K562 (cell line): ENCODE results near the gene C1QTNF5. TPM values are rescaled to one million over a fixed set of nuclear protein-coding genes. Genes with fewer than 3 reads are reported as not detected.
A peak's percentile ranks its signal among the peaks of the same experiment; 100 is the strongest.

Experiments
- ATAC-seq: fragments of 200-7000 bp; cut with Tn5 transposase; 3 replicates; pipeline ENCODE4 v1.9.1; 2020; ENCODE audit warnings: moderate library complexity
- BruUV-seq: library from RNA; stranded (reverse); fragments of 400-500 nt; replicated peaks from 2 replicates; lab custom pipeline; 2021; lab: Mats Ljungman, UMichigan
- CTCF ChIA-PET: fragments of 300-600 bp; formaldehyde crosslinking; extraction: SDS; loops from one replicate; lab custom pipeline; 2021; ENCODE audit warnings: low intra/inter-chr PET ratio; lab: Yijun Ruan, JAX
- POLR2A ChIA-PET: fragments of 300-600, 350-650 bp; sonication (Branson Sonifier 250); formaldehyde crosslinking; extraction: SDS; loops from one replicate; lab custom pipeline; 2021; ENCODE audit warnings: antibody characterized with exemption, inconsistent platforms; lab: Yijun Ruan, JAX
- DNase-seq, 4 experiments: peaks; one replicate each; pipeline versions ENCODE4 v3.0.0 to v3.0.0-alpha.2; 2011 to 2018; ENCODE audit warnings: low spot score in 3 of 4, mixed read lengths in 3 of 4; ENCODE audit errors: extremely low read depth in 1 of 4
- FAIRE-seq: peaks from 2 replicates; lab custom pipeline; 2011; peaks lifted over from hg19 to GRCh38; lab: Jason Lieb, UNC
- H2AFZ ChIP-seq: 2 replicates; pipeline ENCODE4 v1.6.0; 2011; ENCODE audit warnings: low read depth, low read length, control low read depth, inconsistent platforms
- H3K27ac ChIP-seq: fragments of 200-600 bp; 3 replicates; pipeline ENCODE4 v1.8.0; 2011; ENCODE audit warnings: low read depth, mild to moderate bottlenecking, control low read depth, inconsistent platforms, low read length, moderate library complexity, mixed read lengths; ENCODE audit errors: extremely low read depth
- H3K27me3 ChIP-seq, 2 experiments: fragments of 300-600 bp in 1 of 2; 2 replicates in 1 of 2; 3 replicates in 1 of 2; pipeline versions ENCODE4 v1.6.0 to v1.8.0; 2011; ENCODE audit warnings: inconsistent platforms in 2 of 2, low read length in 2 of 2, mild to moderate bottlenecking in 1 of 2, mixed read lengths in 1 of 2, moderate library complexity in 1 of 2; ENCODE audit not compliant: control insufficient read depth in 2 of 2, insufficient read depth in 2 of 2
- H3K36me3 ChIP-seq: fragments of 300-600 bp; 3 replicates; pipeline ENCODE4 v1.8.0; 2011; ENCODE audit warnings: mild to moderate bottlenecking, low read length, inconsistent platforms; ENCODE audit not compliant: control insufficient read depth, insufficient read depth
- H3K4me1 ChIP-seq, 2 experiments: fragments of 200-600 bp in 1 of 2; replicated peaks in 1 of 2; 2 replicates in 1 of 2; 3 replicates in 1 of 2; pipeline versions ENCODE4 v1.5.1 to v1.8.0; 2011; ENCODE audit warnings: inconsistent platforms in 2 of 2, low read length in 2 of 2, mild to moderate bottlenecking in 1 of 2, mixed read lengths in 1 of 2, moderate library complexity in 1 of 2; ENCODE audit not compliant: control insufficient read depth in 2 of 2, insufficient read depth in 2 of 2
- H3K4me2 ChIP-seq: 2 replicates; pipeline ENCODE4 v1.6.1; 2011; ENCODE audit warnings: low read length, control low read depth, inconsistent platforms, mixed read lengths; ENCODE audit not compliant: insufficient read depth
- H3K4me3 ChIP-seq: fragments of 200-600 bp; sonication (generic), shearing (Covaris generic); 2 replicates; pipeline ENCODE4 v1.5.1; 2016; ENCODE audit warnings: control low read depth, inconsistent platforms
- H3K79me2 ChIP-seq: fragments of 200-600 bp; 3 replicates; pipeline ENCODE4 v1.8.0; 2011; ENCODE audit warnings: low read length, inconsistent platforms; ENCODE audit not compliant: control insufficient read depth, insufficient read depth
- H3K9ac ChIP-seq, 2 experiments: 2 replicates each; pipeline versions ENCODE4 v1.6.0 to v1.6.1; 2011; ENCODE audit warnings: low read depth in 2 of 2, low read length in 2 of 2, control low read depth in 1 of 2, inconsistent platforms in 1 of 2, mild to moderate bottlenecking in 1 of 2, mixed read lengths in 1 of 2; ENCODE audit not compliant: insufficient read depth in 1 of 2
- H3K9me1 ChIP-seq: one replicate; pipeline ENCODE4 v1.6.0; 2011; ENCODE audit warnings: inconsistent platforms, mild to moderate bottlenecking, low read length, moderate library complexity; ENCODE audit not compliant: control insufficient read depth, insufficient read depth
- H3K9me3 ChIP-seq: replicated peaks from 2 replicates; pipeline ENCODE4 v1.5.1; 2011; ENCODE audit warnings: low read depth, low read length, inconsistent platforms; ENCODE audit not compliant: control insufficient read depth, insufficient read depth
- H4K20me1 ChIP-seq: replicated peaks from 2 replicates; pipeline ENCODE4 v1.6.1; 2011; ENCODE audit warnings: low read length, inconsistent platforms, mixed read lengths; ENCODE audit not compliant: control insufficient read depth, insufficient read depth
- CEBPB ChIP-seq: fragments of 450-650 bp; IDR thresholded peaks from 2 replicates; pipeline ENCODE4 v1.6.1; 2016; ENCODE audit warnings: missing genetic modification characterization, missing compliant biosample characterization
- CEBPG ChIP-seq, 3 experiments: fragments of 200-800 bp in 1 of 3; sonication (Bioruptor generic) in 1 of 3; sonication (generic) in 1 of 3; formaldehyde crosslinking in 1 of 3; IDR thresholded peaks in 2 of 3; conservative IDR thresholded peaks in 1 of 3; 2 replicates each; pipeline versions ENCODE4 v1.6.1 to v1.8.0; 2016 to 2022; ENCODE audit warnings: missing compliant biosample characterization in 2 of 3, missing genetic modification characterization in 2 of 3, mild to moderate bottlenecking in 1 of 3, missing genetic modification reagents in 1 of 3
- DNMT1 ChIP-seq: fragments of 450-650 bp; IDR thresholded peaks from 2 replicates; pipeline ENCODE4 v1.6.1; 2016; ENCODE audit warnings: antibody characterized with exemption, mild to moderate bottlenecking
- ZEB2 ChIP-seq: fragments of 450-650 bp; IDR thresholded peaks from 2 replicates; pipeline ENCODE4 v1.6.1; 2016
- ZNF584 ChIP-seq: fragments of 200-800 bp; sonication (Bioruptor generic); IDR thresholded peaks from 2 replicates; pipeline ENCODE4 v1.6.1; 2016; ENCODE audit warnings: low read depth, mild to moderate bottlenecking, missing genetic modification characterization, missing compliant biosample characterization
- WGBS: fragments of 100-300 bp; shearing (Covaris generic); methylation state at CpG from one replicate; pipeline ENCODE4 v1.1.6; 2016; ENCODE audit warnings: low coverage, mixed read lengths; ENCODE audit not compliant: insufficient coverage; ENCODE audit errors: missing lambda C conversion rate; 5-methylcytosine and 5-hydroxymethylcytosine counted together
- in situ Hi-C: fragments of 300-500 bp; cut with MboI; formaldehyde crosslinking; loops from 4 replicates; pipeline ENCODE4 v1.15.0; 2018; ENCODE audit warnings: inconsistent platforms, mixed read lengths
- intact Hi-C: fragments of 100-400 bp; cut with micrococcal nuclease; formaldehyde crosslinking; loops from 2 replicates; pipeline ENCODE4 v1.14.2; 2022
- polyA plus RNA-seq, 8 experiments: library from polyadenylated mRNA; depleted of rRNA in 4 of 8; stranded (reverse) in 5 of 8; unstranded in 3 of 8; fragments of >200 nt; fragmentation: Nextera tagmentation in 2 of 8; fragmentation: Illumina TruSeq in 1 of 8; extraction: Ambion mirVana in 2 of 8; extraction: Trizol in 1 of 8; gene quantifications; 2 replicates each; pipeline versions ENCODE4 v1.2.1 to v1.2.3, GENCODE V29; 2011 to 2014; ENCODE audit warnings: inconsistent platforms in 1 of 8, missing spikeins in 1 of 8
- total RNA-seq, 7 experiments: library from RNA; depleted of rRNA in 6 of 7; stranded (reverse); fragments of >200 nt in 6 of 7; fragmentation: Illumina TruSeq in 2 of 7; extraction: Trizol in 2 of 7; gene quantifications; 2 replicates each; pipeline versions ENCODE4 v1.2.1 to v1.2.3, GENCODE V29; 2011 to 2021; ENCODE audit warnings: low replicate concordance in 1 of 7

Gene C1QTNF5
- total and polyA plus RNA-seq, 9 of the 15 experiments (the other 6 are each of a cell fraction or from before 2014, with no cell fraction given), result 0.07 to 0.76 (median 0.24) TPM; not detected in 1

DNA sequence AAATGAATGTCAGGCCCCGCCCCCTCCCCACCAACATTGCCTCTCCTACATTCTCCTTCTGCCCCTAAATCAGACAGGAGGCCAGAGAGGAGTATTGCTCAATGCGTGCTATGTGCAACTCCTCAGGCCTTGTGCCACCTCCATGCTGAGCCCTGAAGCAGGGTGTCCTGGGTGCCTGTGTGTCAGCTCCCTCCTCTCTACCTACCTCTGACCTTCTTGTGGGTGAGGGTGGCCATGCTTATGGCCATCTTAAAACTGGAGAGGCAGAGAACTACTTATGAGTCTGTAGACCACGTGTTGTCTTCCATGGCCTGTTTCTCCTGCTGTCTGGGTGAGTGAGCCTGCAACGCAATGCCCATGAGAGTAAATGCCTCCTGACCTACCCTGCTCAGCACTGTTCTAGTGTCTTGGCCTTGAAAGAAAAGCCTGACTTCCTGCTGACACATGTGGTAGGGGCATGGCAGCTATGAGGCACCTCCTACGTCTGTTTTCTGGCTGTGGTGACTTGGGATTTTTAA lies 34.3 kb downstream of the C1QTNF5 start:
- Histone ChIP-seq H3K27ac (no peak overlapping the region; the same call in 2 of the 3 replicates), H3K4me1 (peaks cover 0 to 8% of the 10 kb centered on the region in 2 experiments; a peak in 2 of 5 replicates), H3K4me3 (no peak overlapping the region), H3K9me1 (no peaks in the 10 kb centered on the region), H3K9me3 (no peaks in the 10 kb centered on the region), H3K4me2 (no peak overlapping the region), H4K20me1 (no peaks in the 10 kb centered on the region), H3K9ac (peak overlapping the region in 1 of 2 experiments; percentile 47; a peak in 1 of 4 replicates), H3K27me3 (no peaks in the 10 kb centered on the region), H3K79me2 (no peaks in the 10 kb centered on the region), H3K36me3 (peaks cover 78% of the 10 kb centered on the region), H2AFZ (no peak overlapping the region)
- ATAC-seq (peak; percentile 19; the same call in 2 of the 3 replicates), FAIRE-seq (no peak), DNase-seq (no peak)
- ChIA-PET CTCF (no interaction called here), POLR2A (interaction anchor here (0.6 to 2.5 kb wide), 6 partner anchors 10 to 184 kb away, joined by 3 to 14 read pairs (median 3); no protein-coding TSS in a partner anchor)
- TF ChIP-seq CEBPG (CRISPR knock-in tag; IDR thresholded peaks at IDR 0.05) (peak; percentile 20; the same call in 1 of the 2 replicates), CEBPG (tag; conservative IDR thresholded peaks at IDR 0.05 in 1 of 2, IDR thresholded peaks at IDR 0.05 in 1 of 2) (no peak), CEBPB (tag) (peak; percentile 57; the same call in 1 of the 2 replicates), DNMT1 (no peak), ZNF584 (CRISPR knock-in tag) (no peak), ZEB2 (no peak)
- BruUV-seq, result no TSS peak
- 52% methylated on average over 5 of the region's 5 CpGs for WGBS
- in situ Hi-C loops, result no loop called here
- intact Hi-C loops, result no loop called here
